Measurements from ENCODE around the gene SLC25A23. TPM values are rescaled to one million over a fixed set of nuclear protein-coding genes. Genes with fewer than 3 reads are reported as not detected.
A peak's percentile ranks its signal among the peaks of the same experiment; 100 is the strongest.

Gene SLC25A23
- total and polyA plus RNA-seq, 9 of the 15 experiments (the other 6 are each of a cell fraction or from before 2014, with no cell fraction given): 6.1 to 72.0 (median 26.6) TPM

GRCh38 chr19:6424939-6425731, 34.5 kb downstream of the SLC25A23 start (continued):
- TF ChIP-seq NR2C2 (CRISPR knock-in tag; IDR thresholded peaks at IDR 0.05) (peak; percentile 54; the same call in 1 of the 2 replicates), NR2C2 (tag; IDR thresholded peaks at IDR 0.05) (peak; percentile 84), RBBP5 (IDR thresholded peaks at IDR 0.05; ENCODE audit: borderline replicate concordance, insufficient read depth, low read length, poor library complexity, severe bottlenecking) (peak; percentile 54), ZNF23 (CRISPR knock-in tag; IDR thresholded peaks at IDR 0.05) (no peak), DNMT1 (IDR thresholded peaks at IDR 0.05) (no peak), ZC3H4 (CRISPR knock-in tag; IDR thresholded peaks at IDR 0.05; ENCODE audit: borderline replicate concordance) (no peak), ZNF586 (CRISPR knock-in tag; conservative IDR thresholded peaks at IDR 0.05) (no peak), SREBF1 (IDR thresholded peaks at IDR 0.05; ENCODE audit: borderline replicate concordance, low read depth, low read length) (peak; percentile 22; the same call in 1 of the 2 replicates), ZBTB5 (IDR thresholded peaks at IDR 0.05) (no peak), ADNP (tag; IDR thresholded peaks at IDR 0.05) (no peak), CBFB (CRISPR knock-in tag; IDR thresholded peaks at IDR 0.05) (peak; percentile 28; the same call in 1 of the 2 replicates), BCLAF1 (IDR thresholded peaks at IDR 0.05; ENCODE audit: borderline replicate concordance in 1 of 2, control insufficient read depth in 1 of 2, low read depth in 2 of 2, low read length in 1 of 2) (no peak), ZNF217 (CRISPR knock-in tag; IDR thresholded peaks at IDR 0.05) (0 out of 2 replicates have a peak, but pooled peaks have one; percentile 15), TAL1 (IDR thresholded peaks at IDR 0.05) (no peak), SMAD2 (IDR thresholded peaks at IDR 0.05; ENCODE audit: low read depth, low read length) (no peak), TSC22D4 (tag; IDR thresholded peaks at IDR 0.05) (no peak), HSF4 (CRISPR knock-in tag; IDR thresholded peaks at IDR 0.05; ENCODE audit: borderline replicate concordance) (no peak), ZNF780A (CRISPR knock-in tag; IDR thresholded peaks at IDR 0.05) (no peak), PHF21A (IDR thresholded peaks at IDR 0.05; ENCODE audit: borderline replicate concordance, low read depth) (no peak; the same call in 1 of the 2 replicates), FOXP1 (CRISPR knock-in tag; IDR thresholded peaks at IDR 0.05) (peak; percentile 99), NR3C1 (CRISPR knock-in tag; IDR thresholded peaks at IDR 0.05) (peak; percentile 96), RBM15 (IDR thresholded peaks at IDR 0.05; ENCODE audit: insufficient read depth, low read length) (no peak)
- TF ChIP-seq, protein P1, sequence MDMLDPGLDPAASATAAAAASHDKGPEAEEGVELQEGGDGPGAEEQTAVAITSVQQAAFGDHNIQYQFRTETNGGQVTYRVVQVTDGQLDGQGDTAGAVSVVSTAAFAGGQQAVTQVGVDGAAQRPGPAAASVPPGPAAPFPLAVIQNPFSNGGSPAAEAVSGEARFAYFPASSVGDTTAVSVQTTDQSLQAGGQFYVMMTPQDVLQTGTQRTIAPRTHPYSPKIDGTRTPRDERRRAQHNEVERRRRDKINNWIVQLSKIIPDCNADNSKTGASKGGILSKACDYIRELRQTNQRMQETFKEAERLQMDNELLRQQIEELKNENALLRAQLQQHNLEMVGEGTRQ (CRISPR knock-in tag; IDR thresholded peaks at IDR 0.05): peak; percentile 96

Measured in K562 (cell line).